K562 (cell line): ENCODE results near the gene CCDC61. TPM values are rescaled to one million over a fixed set of nuclear protein-coding genes. Genes with fewer than 3 reads are reported as not detected.
A peak's percentile ranks its signal among the peaks of the same experiment; 100 is the strongest.

Source experiments
- ATAC-seq: fragments of 200-7000 bp; cut with Tn5 transposase; 3 replicates; pipeline ENCODE4 v1.9.1; 2020; ENCODE audit warnings: moderate library complexity
- BruUV-seq: library from RNA; stranded (reverse); fragments of 400-500 nt; replicated peaks from 2 replicates; lab custom pipeline; 2021; lab: Mats Ljungman, UMichigan
- CTCF ChIA-PET: fragments of 300-600 bp; formaldehyde crosslinking; extraction: SDS; loops from one replicate; lab custom pipeline; 2021; ENCODE audit warnings: low intra/inter-chr PET ratio; lab: Yijun Ruan, JAX
- POLR2A ChIA-PET: fragments of 300-600, 350-650 bp; sonication (Branson Sonifier 250); formaldehyde crosslinking; extraction: SDS; loops from one replicate; lab custom pipeline; 2021; ENCODE audit warnings: antibody characterized with exemption, inconsistent platforms; lab: Yijun Ruan, JAX
- DNase-seq, 4 experiments: peaks; one replicate each; pipeline versions ENCODE4 v3.0.0 to v3.0.0-alpha.2; 2011 to 2018; ENCODE audit warnings: low spot score in 3 of 4, mixed read lengths in 3 of 4; ENCODE audit errors: extremely low read depth in 1 of 4
- FAIRE-seq: peaks from 2 replicates; lab custom pipeline; 2011; peaks lifted over from hg19 to GRCh38; lab: Jason Lieb, UNC
- H2AFZ ChIP-seq: 2 replicates; pipeline ENCODE4 v1.6.0; 2011; ENCODE audit warnings: low read depth, low read length, control low read depth, inconsistent platforms
- H3K27ac ChIP-seq: fragments of 200-600 bp; 3 replicates; pipeline ENCODE4 v1.8.0; 2011; ENCODE audit warnings: low read depth, mild to moderate bottlenecking, control low read depth, inconsistent platforms, low read length, moderate library complexity, mixed read lengths; ENCODE audit errors: extremely low read depth
- H3K27me3 ChIP-seq, 2 experiments: fragments of 300-600 bp in 1 of 2; 2 replicates in 1 of 2; 3 replicates in 1 of 2; pipeline versions ENCODE4 v1.6.0 to v1.8.0; 2011; ENCODE audit warnings: inconsistent platforms in 2 of 2, low read length in 2 of 2, mild to moderate bottlenecking in 1 of 2, mixed read lengths in 1 of 2, moderate library complexity in 1 of 2; ENCODE audit not compliant: control insufficient read depth in 2 of 2, insufficient read depth in 2 of 2
- H3K36me3 ChIP-seq: fragments of 300-600 bp; 3 replicates; pipeline ENCODE4 v1.8.0; 2011; ENCODE audit warnings: mild to moderate bottlenecking, low read length, inconsistent platforms; ENCODE audit not compliant: control insufficient read depth, insufficient read depth
- H3K4me1 ChIP-seq, 2 experiments: fragments of 200-600 bp in 1 of 2; replicated peaks in 1 of 2; 2 replicates in 1 of 2; 3 replicates in 1 of 2; pipeline versions ENCODE4 v1.5.1 to v1.8.0; 2011; ENCODE audit warnings: inconsistent platforms in 2 of 2, low read length in 2 of 2, mild to moderate bottlenecking in 1 of 2, mixed read lengths in 1 of 2, moderate library complexity in 1 of 2; ENCODE audit not compliant: control insufficient read depth in 2 of 2, insufficient read depth in 2 of 2
- H3K4me2 ChIP-seq: 2 replicates; pipeline ENCODE4 v1.6.1; 2011; ENCODE audit warnings: low read length, control low read depth, inconsistent platforms, mixed read lengths; ENCODE audit not compliant: insufficient read depth
- H3K4me3 ChIP-seq: fragments of 200-600 bp; sonication (generic), shearing (Covaris generic); 2 replicates; pipeline ENCODE4 v1.5.1; 2016; ENCODE audit warnings: control low read depth, inconsistent platforms
- H3K79me2 ChIP-seq: fragments of 200-600 bp; 3 replicates; pipeline ENCODE4 v1.8.0; 2011; ENCODE audit warnings: low read length, inconsistent platforms; ENCODE audit not compliant: control insufficient read depth, insufficient read depth
- H3K9ac ChIP-seq, 2 experiments: 2 replicates each; pipeline versions ENCODE4 v1.6.0 to v1.6.1; 2011; ENCODE audit warnings: low read depth in 2 of 2, low read length in 2 of 2, control low read depth in 1 of 2, inconsistent platforms in 1 of 2, mild to moderate bottlenecking in 1 of 2, mixed read lengths in 1 of 2; ENCODE audit not compliant: insufficient read depth in 1 of 2
- H3K9me1 ChIP-seq: one replicate; pipeline ENCODE4 v1.6.0; 2011; ENCODE audit warnings: inconsistent platforms, mild to moderate bottlenecking, low read length, moderate library complexity; ENCODE audit not compliant: control insufficient read depth, insufficient read depth
- H3K9me3 ChIP-seq: replicated peaks from 2 replicates; pipeline ENCODE4 v1.5.1; 2011; ENCODE audit warnings: low read depth, low read length, inconsistent platforms; ENCODE audit not compliant: control insufficient read depth, insufficient read depth
- H4K20me1 ChIP-seq: replicated peaks from 2 replicates; pipeline ENCODE4 v1.6.1; 2011; ENCODE audit warnings: low read length, inconsistent platforms, mixed read lengths; ENCODE audit not compliant: control insufficient read depth, insufficient read depth
- BRD9 ChIP-seq: fragments of 450-650 bp; IDR thresholded peaks from 2 replicates; pipeline ENCODE4 v1.6.1; 2018; ENCODE audit warnings: low read depth; ENCODE audit not compliant: partially characterized antibody
- CBX8 ChIP-seq: fragments of 200-600 bp; sonication (generic); IDR thresholded peaks from 2 replicates; pipeline ENCODE4 v1.6.1; 2012; ENCODE audit warnings: borderline replicate concordance, mixed run types, low read depth, mild to moderate bottlenecking, moderate library complexity, mixed read lengths, low read length, control low read depth, inconsistent platforms; ENCODE audit not compliant: poor library complexity, severe bottlenecking; ENCODE audit errors: extremely low read depth
- CEBPB ChIP-seq: fragments of 450-650 bp; IDR thresholded peaks from 2 replicates; pipeline ENCODE4 v1.6.1; 2016; ENCODE audit warnings: missing genetic modification characterization, missing compliant biosample characterization
- ERF ChIP-seq: fragments of 450-650 bp; formaldehyde crosslinking; IDR thresholded peaks from 2 replicates; pipeline ENCODE4 v1.4.0; 2020; ENCODE audit warnings: mild to moderate bottlenecking, mixed read lengths
- GTF2B ChIP-seq: IDR thresholded peaks from 2 replicates; pipeline ENCODE4 v1.6.1; 2011; ENCODE audit not compliant: insufficient read length; ENCODE audit errors: extremely low read depth
- HNRNPK ChIP-seq: fragments of 200-400 bp; formaldehyde crosslinking; IDR thresholded peaks from one replicate; pipeline ENCODE4 v1.6.1; 2018; ENCODE audit warnings: mild to moderate bottlenecking, low read depth, low read length; ENCODE audit not compliant: poor library complexity, severe bottlenecking
- ILK ChIP-seq: fragments of 450-650 bp; IDR thresholded peaks from 2 replicates; pipeline ENCODE4 v1.6.1; 2016; ENCODE audit warnings: missing genetic modification characterization, low read depth, mild to moderate bottlenecking, missing compliant biosample characterization, moderate library complexity, borderline replicate concordance
- IRF1 ChIP-seq: sonication (generic); formaldehyde crosslinking; IDR thresholded peaks from 2 replicates; pipeline ENCODE4 v1.8.0; 2022; ENCODE audit warnings: missing genetic modification reagents, mild to moderate bottlenecking, borderline replicate concordance
- KDM1A ChIP-seq, 2 experiments: fragments of 450-650 bp; IDR thresholded peaks; 2 replicates each; pipeline ENCODE4 v1.6.1; 2016; ENCODE audit warnings: mild to moderate bottlenecking in 2 of 2
- KDM5B ChIP-seq: fragments of 200-600 bp; sonication (generic); IDR thresholded peaks from 2 replicates; pipeline ENCODE4 v1.6.1; 2012; ENCODE audit warnings: low read depth, mild to moderate bottlenecking, moderate library complexity, low read length, control low read depth, inconsistent platforms; ENCODE audit not compliant: insufficient replicate concordance
- NBN ChIP-seq: fragments of 450-650 bp; IDR thresholded peaks from 2 replicates; pipeline ENCODE4 v1.6.1; 2016; ENCODE audit warnings: low read depth, mild to moderate bottlenecking
- OTX1 ChIP-seq: fragments of 450-650 bp; formaldehyde crosslinking; IDR thresholded peaks from 2 replicates; pipeline ENCODE4 v1.4.0; 2022; ENCODE audit warnings: mild to moderate bottlenecking
- SMARCC2 ChIP-seq: fragments of 450-650 bp; IDR thresholded peaks from 2 replicates; pipeline ENCODE4 v1.6.1; 2017; ENCODE audit warnings: antibody characterized with exemption, moderate library complexity, mild to moderate bottlenecking, low read depth
- TCF7 ChIP-seq: sonication (generic); IDR thresholded peaks from 2 replicates; pipeline ENCODE4 v1.6.1; 2016; ENCODE audit warnings: antibody characterized with exemption, borderline replicate concordance
- TEAD2 ChIP-seq: fragments of 450-650 bp; IDR thresholded peaks from 2 replicates; pipeline ENCODE4 v1.6.1; 2016; ENCODE audit warnings: missing genetic modification characterization, control low read depth, missing compliant biosample characterization
- VEZF1 ChIP-seq: fragments of 200-800 bp; sonication (Bioruptor generic); IDR thresholded peaks from 2 replicates; pipeline ENCODE4 v1.6.1; 2017; ENCODE audit warnings: missing genetic modification characterization, missing compliant biosample characterization
- ZFP1 ChIP-seq: fragments of 450-650 bp; formaldehyde crosslinking; IDR thresholded peaks from 2 replicates; pipeline ENCODE4 v1.4.0; 2020; ENCODE audit warnings: mild to moderate bottlenecking, mixed read lengths
- ZFPM2 ChIP-seq: fragments of 250-450 bp; sonication (Bioruptor Pico); IDR thresholded peaks from 2 replicates; pipeline ENCODE4 v1.5.1; 2022; ENCODE audit warnings: mild to moderate bottlenecking
- ZNF143 ChIP-seq: sonication (generic); formaldehyde crosslinking; IDR thresholded peaks from 2 replicates; pipeline ENCODE4 v1.9.0; 2022; ENCODE audit warnings: mild to moderate bottlenecking, missing genetic modification reagents
- ZNF212 ChIP-seq: fragments of 450-650 bp; formaldehyde crosslinking; IDR thresholded peaks from 2 replicates; pipeline ENCODE4 v1.4.0; 2020; ENCODE audit warnings: mild to moderate bottlenecking
- WGBS: fragments of 100-300 bp; shearing (Covaris generic); methylation state at CpG from one replicate; pipeline ENCODE4 v1.1.6; 2016; ENCODE audit warnings: low coverage, mixed read lengths; ENCODE audit not compliant: insufficient coverage; ENCODE audit errors: missing lambda C conversion rate; 5-methylcytosine and 5-hydroxymethylcytosine counted together
- in situ Hi-C: fragments of 300-500 bp; cut with MboI; formaldehyde crosslinking; loops from 4 replicates; pipeline ENCODE4 v1.15.0; 2018; ENCODE audit warnings: inconsistent platforms, mixed read lengths
- intact Hi-C: fragments of 100-400 bp; cut with micrococcal nuclease; formaldehyde crosslinking; loops from 2 replicates; pipeline ENCODE4 v1.14.2; 2022
- polyA plus RNA-seq, 8 experiments: library from polyadenylated mRNA; depleted of rRNA in 4 of 8; stranded (reverse) in 5 of 8; unstranded in 3 of 8; fragments of >200 nt; fragmentation: Nextera tagmentation in 2 of 8; fragmentation: Illumina TruSeq in 1 of 8; extraction: Ambion mirVana in 2 of 8; extraction: Trizol in 1 of 8; gene quantifications; 2 replicates each; pipeline versions ENCODE4 v1.2.1 to v1.2.3, GENCODE V29; 2011 to 2014; ENCODE audit warnings: inconsistent platforms in 1 of 8, missing spikeins in 1 of 8
- total RNA-seq, 7 experiments: library from RNA; depleted of rRNA in 6 of 7; stranded (reverse); fragments of >200 nt in 6 of 7; fragmentation: Illumina TruSeq in 2 of 7; extraction: Trizol in 2 of 7; gene quantifications; 2 replicates each; pipeline versions ENCODE4 v1.2.1 to v1.2.3, GENCODE V29; 2011 to 2021; ENCODE audit warnings: low replicate concordance in 1 of 7

Gene CCDC61
- total and polyA plus RNA-seq, 9 of the 15 experiments (the other 6 are each of a cell fraction or from before 2014, with no cell fraction given): 0.07 to 27.0 (median 10.3) TPM

- ChIA-PET POLR2A (interaction anchor here (0.6 to 1.9 kb wide), 15 partner anchors 11 to 435 kb away, joined by 3 to 8 read pairs (median 4); partner anchors contain the start of gene PGLYRP1), CTCF (no interaction called here)
- peaks cover 6% of the 10 kb centered on the region; the same call in 1 of the 2 replicates for H4K20me1 ChIP-seq
- H3K36me3 ChIP-seq: peaks cover 7% of the 10 kb centered on the region; the same call in 2 of the 3 replicates
- peak overlapping the region; percentile 61 to 81; a peak in 3 of 4 replicates for H3K9ac ChIP-seq
- peak overlapping the region; percentile 85 for H2AFZ ChIP-seq
- H3K79me2 ChIP-seq: peaks cover 10% of the 10 kb centered on the region; the same call in 2 of the 3 replicates
- WGBS: 8% methylated on average over 8 of the region's 8 CpGs
- DNase-seq (peak in 1 of 4 experiments; percentile 27), FAIRE-seq (no peak), ATAC-seq (peak; percentile 11)
- peak overlapping the region; percentile 26; the same call in 2 of the 3 replicates for H3K27ac ChIP-seq
- BruUV-seq: TSS peak; percentile 85
- no peaks in the 10 kb centered on the region for H3K9me1 ChIP-seq
- peak overlapping the region; percentile 45 for H3K4me3 ChIP-seq
- no peaks in the 10 kb centered on the region for H3K9me3 ChIP-seq
- intact Hi-C loops: no loop called here
- in situ Hi-C loops: no loop called here
- H3K4me1 ChIP-seq: peaks cover 5 to 12% of the 10 kb centered on the region in 2 experiments; a peak in 4 of 5 replicates
- peak overlapping the region; percentile 77 for H3K4me2 ChIP-seq
- peaks cover 6 to 7% of the 10 kb centered on the region in 2 experiments; a peak in 4 of 5 replicates for H3K27me3 ChIP-seq
- peak; percentile 27; the same call in 1 of the 2 replicates for TF ChIP-seq NBN
- TF ChIP-seq ILK: no peak
- TF ChIP-seq HNRNPK: no peak
- no peak for TF ChIP-seq BRD9
- no peak for TF ChIP-seq ZFPM2 (CRISPR knock-in tag)
- TF ChIP-seq KDM1A (IDR thresholded peaks at IDR 0.05): peak in 1 of 2 experiments; percentile 15; a peak in 1 of 4 replicates
- TF ChIP-seq VEZF1: no peak
- TF ChIP-seq OTX1 (CRISPR knock-in tag): no peak
- TF ChIP-seq CBX8: no peak
- no peak for TF ChIP-seq ZFP1 (CRISPR knock-in tag)
- no peak for TF ChIP-seq GTF2B
- TF ChIP-seq KDM5B: no peak
- TF ChIP-seq ZNF212: no peak
- peak; percentile 73 for TF ChIP-seq CEBPB
- no peak for TF ChIP-seq SMARCC2
- TF ChIP-seq ERF: no peak
- no peak for TF ChIP-seq ZNF143
- TF ChIP-seq IRF1 (CRISPR knock-in tag): no peak
- TF ChIP-seq TEAD2 (tag): no peak
- TF ChIP-seq TCF7: no peak
Measured at GRCh38 chr19:45994456-45994997, 740 bp upstream of the CCDC61 start.
